GM10847 (cell line): Measurements from ENCODE around the gene IQSEC2.

Experiments used
- POLR2A ChIP-seq: IDR thresholded peaks from 2 replicates; pipeline ENCODE4 v1.6.1; 2011; ENCODE audit not compliant: insufficient read length; ENCODE audit errors: extremely low read depth

IQSEC2 gene

GRCh38 chrX:53242310-53242709 is 39.1 kb downstream of the IQSEC2 start:
- no peak for TF ChIP-seq POLR2A

- TF ChIP-seq POLR2A: no peak
Observed at GRCh38 chrX:53241558-53241957, 39.8 kb downstream of the IQSEC2 start.

GRCh38 chrX:53239474-53239873 is 41.9 kb downstream of the IQSEC2 start:
- TF ChIP-seq POLR2A: no peak

GRCh38 chrX:53237056-53237455 is 44.3 kb downstream of the IQSEC2 start:
- no peak for TF ChIP-seq POLR2A

- no peak for TF ChIP-seq POLR2A
Observed at GRCh38 chrX:53236025-53236679, 45.2 kb downstream of the IQSEC2 start.

GRCh38 chrX:53235566-53235965 is 45.8 kb downstream of the IQSEC2 start:
- no peak for TF ChIP-seq POLR2A

- TF ChIP-seq POLR2A: no peak
Observed at GRCh38 chrX:53234484-53234883, 46.9 kb downstream of the IQSEC2 start.

GRCh38 chrX:53233536-53233935 is 47.8 kb downstream of the IQSEC2 start:
- TF ChIP-seq POLR2A: no peak

GRCh38 chrX:53230116-53230515 is 51.3 kb downstream of the IQSEC2 start:
- TF ChIP-seq POLR2A: no peak

GRCh38 chrX:53227224-53227765 is 54.1 kb downstream of the IQSEC2 start:
- TF ChIP-seq POLR2A: no peak

GRCh38 chrX:53224860-53225797 is 56.3 kb downstream of the IQSEC2 start, which contains the start of gene KDM5C:
Gene KDM5C, minus strand, starts transcription at chrX:53225207. Its CDS starts 318 bp downstream, at chrX:53224889.
- TF ChIP-seq POLR2A: peak; percentile 70

GRCh38 chrX:53223955-53224859 is 57.2 kb downstream of the IQSEC2 start:
- TF ChIP-seq POLR2A: no peak

- no peak for TF ChIP-seq POLR2A
Observed at GRCh38 chrX:53223068-53223693, 58.2 kb downstream of the IQSEC2 start.
